GM12873 (cell line): ENCODE results near the gene HOTAIR.

Source experiments
- TF ChIP-seq, protein P1 (sequence below): IDR thresholded peaks from 2 replicates; pipeline ENCODE4 v1.5.1; 2012; ENCODE audit warnings: low read depth, mild to moderate bottlenecking, moderate library complexity, low read length, control low read depth; ENCODE audit not compliant: insufficient read depth; ENCODE audit errors: missing control alignments

Gene HOTAIR

DNA sequence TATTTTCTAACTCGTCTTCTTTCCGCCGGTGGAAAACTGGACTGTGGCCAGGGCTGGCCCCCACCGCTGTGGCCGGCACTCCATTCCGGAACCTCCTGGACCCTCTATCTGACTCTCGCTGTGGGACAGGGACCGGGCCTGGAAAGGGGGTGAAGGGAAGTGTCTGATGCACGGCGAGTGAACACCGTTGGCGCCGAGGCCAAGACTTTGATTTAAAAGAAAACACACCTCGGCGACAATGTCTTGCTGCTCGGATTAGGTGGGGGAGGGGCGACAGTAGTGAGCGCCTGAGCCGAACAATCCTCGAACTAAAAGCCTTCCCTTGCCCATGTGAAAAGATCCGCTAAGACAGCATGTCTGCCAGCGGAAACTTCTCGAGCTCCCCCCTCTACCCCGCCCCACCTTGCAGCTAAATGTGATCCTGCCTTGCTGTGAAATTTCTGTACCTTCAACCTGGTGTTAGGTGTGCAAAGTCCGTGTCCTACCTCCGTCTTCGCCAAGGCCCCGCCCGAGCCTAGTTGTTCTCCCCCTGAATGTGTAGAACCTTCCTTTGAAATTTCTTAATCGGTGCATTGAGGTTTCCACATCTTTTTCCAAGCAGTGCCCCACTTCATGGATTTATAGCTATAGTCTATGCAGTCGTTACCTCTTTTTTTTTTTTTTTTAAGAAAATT lies 862 bp upstream of the HOTAIR start:
- TF ChIP-seq, protein P1, sequence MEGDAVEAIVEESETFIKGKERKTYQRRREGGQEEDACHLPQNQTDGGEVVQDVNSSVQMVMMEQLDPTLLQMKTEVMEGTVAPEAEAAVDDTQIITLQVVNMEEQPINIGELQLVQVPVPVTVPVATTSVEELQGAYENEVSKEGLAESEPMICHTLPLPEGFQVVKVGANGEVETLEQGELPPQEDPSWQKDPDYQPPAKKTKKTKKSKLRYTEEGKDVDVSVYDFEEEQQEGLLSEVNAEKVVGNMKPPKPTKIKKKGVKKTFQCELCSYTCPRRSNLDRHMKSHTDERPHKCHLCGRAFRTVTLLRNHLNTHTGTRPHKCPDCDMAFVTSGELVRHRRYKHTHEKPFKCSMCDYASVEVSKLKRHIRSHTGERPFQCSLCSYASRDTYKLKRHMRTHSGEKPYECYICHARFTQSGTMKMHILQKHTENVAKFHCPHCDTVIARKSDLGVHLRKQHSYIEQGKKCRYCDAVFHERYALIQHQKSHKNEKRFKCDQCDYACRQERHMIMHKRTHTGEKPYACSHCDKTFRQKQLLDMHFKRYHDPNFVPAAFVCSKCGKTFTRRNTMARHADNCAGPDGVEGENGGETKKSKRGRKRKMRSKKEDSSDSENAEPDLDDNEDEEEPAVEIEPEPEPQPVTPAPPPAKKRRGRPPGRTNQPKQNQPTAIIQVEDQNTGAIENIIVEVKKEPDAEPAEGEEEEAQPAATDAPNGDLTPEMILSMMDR: no peak

DNA sequence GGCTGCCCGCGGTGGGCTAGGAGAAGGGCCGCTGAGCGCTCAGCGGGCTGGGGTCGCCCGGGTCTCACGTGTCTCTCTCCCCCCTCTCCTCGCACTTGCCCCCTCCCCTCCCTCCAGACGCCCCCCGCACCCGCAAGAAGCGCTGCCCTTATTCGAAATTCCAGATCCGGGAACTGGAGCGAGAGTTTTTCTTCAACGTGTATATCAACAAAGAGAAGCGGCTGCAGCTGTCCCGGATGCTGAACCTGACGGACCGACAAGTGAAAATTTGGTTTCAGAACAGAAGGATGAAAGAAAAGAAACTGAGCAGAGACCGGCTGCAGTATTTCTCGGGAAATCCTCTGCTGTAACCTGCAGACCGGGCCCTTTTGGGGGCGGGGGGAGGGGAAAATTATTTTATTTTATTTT lies 314 bp upstream of the HOTAIR start:
- TF ChIP-seq, protein P1: no peak

DNA sequence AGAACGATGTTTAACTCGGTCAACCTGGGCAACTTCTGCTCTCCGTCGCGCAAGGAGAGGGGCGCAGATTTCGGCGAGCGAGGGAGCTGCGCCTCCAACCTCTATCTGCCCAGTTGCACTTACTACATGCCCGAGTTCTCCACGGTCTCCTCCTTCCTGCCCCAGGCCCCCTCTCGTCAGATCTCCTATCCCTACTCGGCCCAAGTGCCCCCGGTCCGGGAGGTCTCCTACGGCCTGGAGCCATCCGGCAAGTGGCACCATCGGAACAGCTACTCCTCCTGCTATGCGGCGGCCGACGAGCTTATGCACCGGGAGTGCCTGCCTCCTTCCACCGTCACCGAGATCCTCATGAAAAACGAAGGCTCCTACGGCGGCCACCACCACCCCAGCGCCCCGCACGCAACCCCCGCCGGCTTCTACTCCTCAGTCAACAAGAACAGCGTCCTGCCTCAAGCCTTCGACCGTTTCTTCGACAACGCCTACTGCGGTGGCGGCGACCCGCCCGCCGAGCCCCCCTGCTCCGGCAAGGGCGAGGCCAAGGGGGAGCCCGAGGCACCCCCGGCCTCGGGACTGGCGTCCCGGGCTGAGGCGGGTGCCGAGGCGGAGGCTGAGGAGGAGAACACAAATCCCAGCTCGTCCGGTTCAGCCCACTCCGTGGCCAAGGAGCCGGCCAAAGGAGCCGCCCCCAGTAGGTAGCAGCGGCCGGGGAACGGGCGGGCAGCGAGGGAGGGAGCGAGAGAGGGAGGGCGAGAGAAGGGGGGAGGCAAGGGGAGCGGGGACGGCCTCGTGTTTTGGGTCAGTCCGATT lies 1.3 kb downstream of the HOTAIR start:
- TF ChIP-seq, protein P1: no peak

DNA sequence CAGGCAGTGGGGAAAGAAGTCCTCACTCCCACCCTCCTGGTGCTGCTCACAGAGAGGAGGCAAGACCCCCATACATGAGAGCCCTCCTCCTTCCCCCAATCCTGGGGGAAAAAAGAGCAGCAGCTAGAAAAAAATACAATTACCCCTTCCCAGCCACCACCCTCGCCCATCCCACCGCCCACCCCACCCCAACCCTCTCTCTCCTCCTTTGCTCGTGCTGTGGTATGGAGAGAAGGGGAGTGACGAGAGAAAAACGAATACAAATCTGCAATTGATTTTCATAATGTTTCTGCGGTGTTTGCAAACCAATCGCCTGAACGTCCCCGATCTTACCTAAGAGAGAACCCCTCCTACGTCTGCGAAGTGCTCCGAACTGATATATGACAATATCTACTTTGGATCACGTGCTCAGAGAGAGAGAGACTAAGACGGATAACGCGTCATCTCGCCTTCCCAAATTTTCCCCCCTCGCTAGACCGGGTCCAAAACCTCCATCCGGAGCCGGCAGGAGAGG lies 2.0 kb downstream of the HOTAIR start, which contains the start of gene HOXC11:
HOXC11 (plus strand) TSS at position 405 of the 514 bp plus-strand sequence. CDS start 116 bp downstream, outside the sequence.
- TF ChIP-seq, protein P1: no peak

DNA sequence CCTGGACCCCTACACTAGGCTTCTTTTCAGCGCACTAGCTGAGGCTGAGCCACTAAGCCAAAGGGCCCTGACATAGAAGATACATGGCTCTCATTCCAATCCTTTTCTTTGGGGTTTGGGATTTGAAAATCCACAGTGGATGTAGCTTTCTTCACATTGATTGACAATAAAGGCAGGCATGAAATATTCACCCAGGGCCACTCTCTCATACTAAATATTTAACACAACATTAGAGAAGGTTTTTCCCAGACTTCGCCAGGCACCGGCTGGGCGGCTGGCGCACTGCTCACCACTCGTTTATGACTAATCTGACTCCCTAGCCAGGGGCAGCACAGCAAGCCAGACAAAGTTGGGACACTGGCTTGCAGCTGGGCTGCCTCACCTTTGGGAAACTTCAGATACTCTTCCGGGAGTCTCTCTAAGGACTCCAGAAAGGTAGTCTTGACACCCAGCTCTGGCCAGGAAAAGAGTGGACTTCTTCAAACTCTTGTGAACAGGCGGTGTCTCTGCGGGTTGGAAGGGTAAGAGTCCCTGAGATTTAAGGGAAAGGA lies 2.5 kb downstream of the HOTAIR start:
- TF ChIP-seq, protein P1: no peak

DNA sequence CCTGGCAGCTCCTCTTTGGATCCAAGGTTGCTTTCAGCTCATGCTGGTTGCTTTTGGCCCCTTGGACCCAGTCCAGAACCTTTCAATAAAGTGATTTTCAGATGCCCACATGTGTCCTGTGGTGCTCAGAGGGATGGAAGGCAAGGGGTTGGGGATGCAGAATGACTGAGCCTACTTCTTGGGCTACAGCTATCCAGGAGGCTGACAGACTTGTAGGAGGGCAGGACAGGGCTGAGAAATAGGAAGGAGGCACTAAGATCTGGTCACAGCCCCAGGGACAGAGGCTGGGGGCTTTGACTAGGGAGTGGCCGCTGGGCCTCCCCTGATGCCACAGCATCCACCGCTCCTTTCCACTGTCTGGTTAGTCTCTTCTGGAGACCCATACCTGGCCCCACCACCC lies 3.1 kb downstream of the HOTAIR start:
- TF ChIP-seq, protein P1: no peak

DNA sequence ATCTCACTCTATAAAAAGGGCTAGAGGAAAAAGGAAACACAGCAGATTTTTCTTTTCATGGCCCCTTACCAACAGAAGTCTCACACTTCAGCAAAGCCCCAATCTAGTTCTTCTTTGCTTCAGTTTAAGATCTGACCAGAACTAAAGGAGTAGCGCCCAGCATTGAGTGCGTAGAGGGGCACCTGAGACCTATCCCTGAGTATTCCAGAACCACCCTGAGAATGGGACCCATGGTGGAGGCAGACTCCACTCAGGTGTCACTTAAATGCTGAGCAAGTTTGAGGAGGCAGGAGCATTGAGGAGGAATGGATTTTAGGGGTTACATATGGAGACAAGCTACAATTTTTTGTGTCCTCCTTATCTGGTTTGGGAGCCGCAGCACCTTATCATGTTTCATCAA lies 3.6 kb downstream of the HOTAIR start:
- TF ChIP-seq, protein P1: no peak
